Upper lobe of left lung (tissue), 4 donors: ENCODE results near the gene SYNE4.

Source experiments
- CTCF ChIP-seq, 6 experiments: fragments of 450-650 bp in 4 of 6; fragments of 200-600 bp in 2 of 6; sonication (generic) in 2 of 6; IDR thresholded peaks; one replicate each; pipeline ENCODE4 v1.5.1; 2016 to 2019; ENCODE audit warnings: antibody characterized with exemption in 6 of 6
- EP300 ChIP-seq, 4 donors: sonication (generic); formaldehyde crosslinking; IDR thresholded peaks; one replicate each; pipeline ENCODE4 v1.5.1; 2017; ENCODE audit warnings: antibody characterized with exemption in 4 of 4, control low read depth in 2 of 4
- POLR2A ChIP-seq, 4 donors: fragments of 450-650 bp; IDR thresholded peaks; one replicate each; pipeline ENCODE4 v1.5.1; 2016 to 2017; ENCODE audit warnings: antibody characterized with exemption in 4 of 4, mild to moderate bottlenecking in 2 of 4

GRCh38 chr19:35958660-35959039, 50.0 kb downstream of the SYNE4 start:
- TF ChIP-seq CTCF (IDR thresholded peaks at IDR 0.05): no peak
- no peak for TF ChIP-seq POLR2A (IDR thresholded peaks at IDR 0.05)
- no peak for TF ChIP-seq EP300 (IDR thresholded peaks at IDR 0.05)
